HG02970 (cell line): ENCODE measurements around the gene EPC2.

Experiments
- ATAC-seq: cut with Tn5 transposase; IDR thresholded peaks from one replicate; pipeline ENCODE4 v1.9.1; 2021; ENCODE audit warnings: mild to moderate bottlenecking, moderate library complexity, moderate number of reproducible peaks; ENCODE audit not compliant: unreplicated experiment, low FRiP score

The EPC2 gene

GRCh38 chr2:148643998-148644882, at the start of gene EPC2:
EPC2 (plus strand) TSS chr2:148644751; CDS start chr2:148645018, 267 bp downstream.
- peak; percentile 62 for ATAC-seq

- no peak for ATAC-seq
Measured at GRCh38 chr2:148596018-148596417, 48.5 kb upstream of the EPC2 start.

GRCh38 chr2:148599109-148599991, 45.2 kb upstream of the EPC2 start:
- ATAC-seq = no peak

GRCh38 chr2:148602885-148603561, 41.5 kb upstream of the EPC2 start:
- ATAC-seq = peak; percentile 8

- peak; percentile 89 for ATAC-seq
Measured at GRCh38 chr2:148603562-148603920, 41.0 kb upstream of the EPC2 start.

- no peak for ATAC-seq
Measured at GRCh38 chr2:148604927-148605326, 39.6 kb upstream of the EPC2 start.

- no peak for ATAC-seq
Measured at GRCh38 chr2:148607566-148607965, 37.0 kb upstream of the EPC2 start.

- no peak for ATAC-seq
Measured at GRCh38 chr2:148613231-148614013, 31.1 kb upstream of the EPC2 start.

- ATAC-seq = no peak
Measured at GRCh38 chr2:148614014-148614321, 30.6 kb upstream of the EPC2 start.

GRCh38 chr2:148614322-148615049, 30.1 kb upstream of the EPC2 start:
- peak; percentile 85 for ATAC-seq

- ATAC-seq = no peak
Measured at GRCh38 chr2:148615381-148615841, 29.1 kb upstream of the EPC2 start.

- no peak for ATAC-seq
Measured at GRCh38 chr2:148616662-148617061, 27.9 kb upstream of the EPC2 start.

- ATAC-seq = no peak
Measured at GRCh38 chr2:148617219-148617618, 27.3 kb upstream of the EPC2 start.

GRCh38 chr2:148619560-148620195, 24.9 kb upstream of the EPC2 start:
- no peak for ATAC-seq

- ATAC-seq = no peak
Measured at GRCh38 chr2:148622366-148622765, 22.2 kb upstream of the EPC2 start.

- no peak for ATAC-seq
Measured at GRCh38 chr2:148623086-148623485, 21.5 kb upstream of the EPC2 start.

GRCh38 chr2:148627224-148627623, 17.3 kb upstream of the EPC2 start:
- no peak for ATAC-seq

- no peak for ATAC-seq
Measured at GRCh38 chr2:148634749-148635148, 9.8 kb upstream of the EPC2 start.

- ATAC-seq = no peak
Measured at GRCh38 chr2:148638543-148638942, 6.0 kb upstream of the EPC2 start.
